Gastroesophageal sphincter (tissue), 4 donors: ENCODE results near the gene SIGLEC6. TPM values are rescaled to one million over a fixed set of nuclear protein-coding genes. Genes with fewer than 3 reads are reported as not detected.

Source experiments
- ATAC-seq: fragments of 150-250 bp; one replicate; pipeline ENCODE4 v1.9.1; 2016; ENCODE audit warnings: mild to moderate bottlenecking, moderate library complexity
- H3K27ac ChIP-seq, 4 donors: fragments of 200-600 bp; sonication (generic) in 3 of 4; 1 replicate in 3 of 4; 2 replicates in 1 of 4; pipeline ENCODE4 v1.5.1; 2016 to 2019
- H3K27me3 ChIP-seq: fragments of 200-600 bp; sonication (generic); one replicate; pipeline ENCODE4 v1.5.1; 2019
- H3K36me3 ChIP-seq, 2 donors: fragments of 200-600 bp; sonication (generic); one replicate each; pipeline ENCODE4 v1.5.1; 2019; ENCODE audit warnings: control low read depth in 1 of 2
- H3K4me1 ChIP-seq, 3 donors: fragments of 200-600 bp; sonication (generic); 1 replicate in 2 of 3; 2 replicates in 1 of 3; pipeline ENCODE4 v1.5.1; 2016 to 2019; ENCODE audit warnings: control low read depth in 2 of 3
- H3K4me3 ChIP-seq, 2 donors: fragments of 200-600 bp; sonication (generic); one replicate each; pipeline ENCODE4 v1.5.1; 2019; ENCODE audit warnings: mild to moderate bottlenecking in 1 of 2, moderate library complexity in 1 of 2
- H3K9me3 ChIP-seq, 3 donors: fragments of 200-600 bp; sonication (generic); one replicate each; pipeline ENCODE4 v1.5.1; 2017 to 2019; ENCODE audit warnings: control low read depth in 2 of 3
- CTCF ChIP-seq, 4 experiments: fragments of 200-600 bp in 2 of 4; fragments of 450-650 bp in 2 of 4; sonication (generic) in 1 of 4; IDR thresholded peaks; one replicate each; pipeline ENCODE4 v1.5.1; 2017 to 2019; ENCODE audit warnings: antibody characterized with exemption in 4 of 4, mild to moderate bottlenecking in 2 of 4, moderate library complexity in 2 of 4
- EP300 ChIP-seq: sonication (generic); formaldehyde crosslinking; IDR thresholded peaks from one replicate; pipeline ENCODE4 v1.6.1; 2017; ENCODE audit warnings: antibody characterized with exemption, mild to moderate bottlenecking
- POLR2A ChIP-seq, 2 donors: fragments of 450-650 bp; IDR thresholded peaks; one replicate each; pipeline ENCODE4 v1.6.1; 2017; ENCODE audit warnings: antibody characterized with exemption in 2 of 2, mild to moderate bottlenecking in 2 of 2, moderate library complexity in 1 of 2
- POLR2AphosphoS5 ChIP-seq: sonication (generic); formaldehyde crosslinking; IDR thresholded peaks from one replicate; pipeline ENCODE4 v1.6.1; 2017; ENCODE audit warnings: antibody characterized with exemption
- WGBS, 2 donors: methylation state at CpG; one replicate each; pipeline ENCODE4 v1.1.5; 2018; ENCODE audit warnings: low coverage in 1 of 2; 5-methylcytosine and 5-hydroxymethylcytosine counted together
- total RNA-seq, 4 donors: library from RNA; depleted of rRNA; stranded (reverse); fragments of >200 nt; gene quantifications; one replicate each; pipeline ENCODE4 v1.1.0, GENCODE V29; 2016

The SIGLEC6 gene
- total RNA-seq, 4 donors from 2014 or later: 0.59 to 3.9 (median 3.1) TPM

GRCh38 chr19:51507640-51508058, 23.8 kb downstream of the SIGLEC6 start:
- H3K4me1 ChIP-seq: no peaks in the 10 kb centered on the region
- 43 to 61% methylated on average over 6 of the region's 6 CpGs for WGBS, 2 donors
- H3K9me3 ChIP-seq: peaks cover 0 to 17% (median 0%) of the 10 kb centered on the region in 3 donors
- no peak for TF ChIP-seq EP300
- no peak for TF ChIP-seq CTCF (IDR thresholded peaks at IDR 0.05)
- no peak for TF ChIP-seq POLR2AphosphoS5
- TF ChIP-seq POLR2A (IDR thresholded peaks at IDR 0.05): no peak
- H3K27me3 ChIP-seq: peaks cover 41% of the 10 kb centered on the region
- H3K36me3 ChIP-seq: no peaks in the 10 kb centered on the region
- no peak overlapping the region for H3K4me3 ChIP-seq
- no peak overlapping the region for H3K27ac ChIP-seq
- ATAC-seq: no peak

GRCh38 chr19:51507192-51507591, 24.3 kb downstream of the SIGLEC6 start:
- 33 to 71% methylated on average over 1 to 3 of the region's 3 CpGs for WGBS, 2 donors
- no peak for ATAC-seq
- Histone ChIP-seq H3K27me3 (peaks cover 37% of the 10 kb centered on the region), H3K9me3 (peaks cover 0 to 17% (median 0%) of the 10 kb centered on the region in 3 donors), H3K4me3 (no peak overlapping the region), H3K27ac (no peak overlapping the region), H3K4me1 (no peaks in the 10 kb centered on the region), H3K36me3 (no peaks in the 10 kb centered on the region)
- TF ChIP-seq POLR2AphosphoS5 (no peak), CTCF (IDR thresholded peaks at IDR 0.05) (no peak), EP300 (no peak), POLR2A (IDR thresholded peaks at IDR 0.05) (no peak)

GRCh38 chr19:51505904-51506303, 25.6 kb downstream of the SIGLEC6 start:
- WGBS, 2 donors: 31 to 40% methylated on average over 3 of the region's 3 CpGs
- no peaks in the 10 kb centered on the region for H3K36me3 ChIP-seq
- H3K9me3 ChIP-seq: peaks cover 0 to 17% (median 0%) of the 10 kb centered on the region in 3 donors
- no peaks in the 10 kb centered on the region for H3K4me1 ChIP-seq
- H3K27me3 ChIP-seq: peaks cover 27% of the 10 kb centered on the region
- TF ChIP-seq CTCF (IDR thresholded peaks at IDR 0.05): no peak
- H3K4me3 ChIP-seq: no peak overlapping the region
- H3K27ac ChIP-seq: no peak overlapping the region
- ATAC-seq: no peak

GRCh38 chr19:51503896-51504295, 27.6 kb downstream of the SIGLEC6 start:
- no peaks in the 10 kb centered on the region for H3K4me1 ChIP-seq
- no peaks in the 10 kb centered on the region for H3K36me3 ChIP-seq
- WGBS, 2 donors: 33 to 42% methylated on average over 2 to 3 of the region's 3 CpGs
- no peak overlapping the region for H3K27ac ChIP-seq
- peaks cover 22% of the 10 kb centered on the region for H3K27me3 ChIP-seq
- no peak overlapping the region for H3K4me3 ChIP-seq
- H3K9me3 ChIP-seq: peaks cover 0 to 17% (median 0%) of the 10 kb centered on the region in 3 donors
- TF ChIP-seq CTCF (IDR thresholded peaks at IDR 0.05) (no peak), POLR2A (IDR thresholded peaks at IDR 0.05) (no peak), EP300 (no peak), POLR2AphosphoS5 (no peak)
- ATAC-seq: no peak

- Histone ChIP-seq H3K36me3 (no peaks in the 10 kb centered on the region), H3K4me1 (no peaks in the 10 kb centered on the region), H3K9me3 (peaks cover 0 to 17% (median 0%) of the 10 kb centered on the region in 3 donors), H3K4me3 (no peak overlapping the region), H3K27me3 (peaks cover 17% of the 10 kb centered on the region), H3K27ac (no peak overlapping the region)
- WGBS, 2 donors: 40 to 83% methylated on average over 1 to 2 of the region's 5 CpGs
- TF ChIP-seq EP300: no peak
- TF ChIP-seq POLR2AphosphoS5: no peak
- no peak for TF ChIP-seq CTCF (IDR thresholded peaks at IDR 0.05)
- no peak for TF ChIP-seq POLR2A (IDR thresholded peaks at IDR 0.05)
- no peak for ATAC-seq
These were observed 28.1 kb downstream of the SIGLEC6 start for GRCh38 chr19:51503286-51503817.
